HAP-1 (cell line): Measurements from ENCODE around the gene SEC23A.
"Not testable (repeated sequence)": the region's sequence is repeated elsewhere in the genome, so short reads cannot be mapped to it uniquely, and the experiment has no call there.

Experiments
- DNase-seq, 2 experiments: peaks; one replicate each; pipeline ENCODE4 v3.0.0-alpha.2; 2016 to 2020; ENCODE audit warnings: low spot score in 2 of 2
- H3K27me3 ChIP-seq: fragments of 250-450 bp; sonication (Bioruptor Pico); 2 replicates; pipeline ENCODE4 v1.5.1; 2020; ENCODE audit warnings: low read depth, mild to moderate bottlenecking, moderate library complexity
- H3K36me3 ChIP-seq: fragments of 250-450 bp; sonication (Bioruptor Pico); replicated peaks from 2 replicates; pipeline ENCODE4 v1.5.1; 2020; ENCODE audit warnings: mild to moderate bottlenecking
- H3K4me1 ChIP-seq: fragments of 250-450 bp; sonication (Bioruptor Pico); 2 replicates; pipeline ENCODE4 v1.5.1; 2020; ENCODE audit warnings: mild to moderate bottlenecking
- H3K4me3 ChIP-seq: fragments of 250-450 bp; sonication (Bioruptor Pico); 2 replicates; pipeline ENCODE4 v1.5.1; 2020; ENCODE audit warnings: mild to moderate bottlenecking, moderate library complexity
- H3K9me3 ChIP-seq: fragments of 250-450 bp; sonication (Bioruptor Pico); 2 replicates; pipeline ENCODE4 v1.5.1; 2020; ENCODE audit warnings: mild to moderate bottlenecking, moderate library complexity
- in situ Hi-C: fragments of 300-500 bp; cut with MboI; formaldehyde crosslinking; loops from 3 replicates; pipeline ENCODE4 v1.14.3; 2020; ENCODE audit warnings: low sequenced_read_pairs, inconsistent platforms, mixed read lengths

The SEC23A gene

DNA sequence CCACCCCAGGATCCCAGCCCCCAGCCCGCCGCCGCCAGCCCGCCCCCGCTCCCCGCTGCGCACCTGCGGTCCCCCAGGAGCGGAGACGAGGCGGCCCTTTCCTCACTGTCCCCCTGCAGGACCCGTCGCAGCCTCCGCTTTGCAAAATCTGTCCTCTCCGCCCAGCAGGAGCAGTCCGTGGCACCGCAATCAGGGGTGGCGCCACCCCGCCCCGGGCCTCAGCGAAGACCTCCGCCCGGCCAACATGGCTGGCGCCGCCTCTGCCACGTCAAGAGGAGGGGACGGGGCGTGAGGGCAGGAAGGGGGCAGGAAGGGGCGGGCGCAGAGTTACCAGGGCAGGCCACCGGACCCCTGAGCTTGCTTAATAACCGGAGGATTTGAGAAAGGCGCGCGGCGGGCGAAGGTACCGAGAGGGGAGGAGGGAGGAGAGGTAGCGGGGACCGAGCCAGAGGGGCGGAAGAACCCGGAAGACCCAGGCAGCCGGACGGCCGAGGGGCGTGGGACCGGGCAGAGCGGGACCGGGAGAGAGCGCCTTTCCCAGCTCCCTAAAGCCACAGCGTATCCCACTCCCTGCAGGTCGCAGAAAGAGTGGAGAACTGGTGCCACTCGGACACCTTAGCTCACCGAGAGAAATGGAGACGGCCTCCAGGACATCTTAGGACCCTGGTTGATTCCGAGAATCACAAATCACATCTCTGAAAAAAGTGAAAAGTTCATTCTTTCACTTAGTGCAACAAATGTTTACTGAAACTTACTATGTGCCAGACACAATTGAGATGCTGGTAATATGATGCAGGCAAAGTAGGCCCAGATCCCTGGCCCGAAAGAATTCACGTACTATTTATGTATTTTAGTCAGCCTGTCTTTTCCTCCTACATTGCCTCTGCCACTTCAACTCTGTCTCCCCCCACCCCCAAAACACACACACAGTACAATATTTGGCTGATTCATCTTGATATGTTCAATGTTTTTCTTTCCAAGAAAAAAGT is at the start of gene SEC23A:
Gene SEC23A, minus strand, starts transcription at position 267 of the 989 bp plus-strand sequence. CDS start 7,117 bp downstream, outside the sequence.
- Histone ChIP-seq H3K9me3 (no peaks in the 10 kb centered on the region), H3K4me1 (peaks cover 16% of the 10 kb centered on the region), H3K36me3 (no peaks in the 10 kb centered on the region; the same call in 1 of the 2 replicates), H3K4me3 (peak within 1 kb of the TSS; percentile 59), H3K27me3 (no peaks in the 10 kb centered on the region)
- DNase-seq: peak; percentile 92 to 96
- in situ Hi-C loops: loop anchor here (10.0 kb wide), 1 partner anchor 272 kb away; no protein-coding TSS in a partner anchor

DNA sequence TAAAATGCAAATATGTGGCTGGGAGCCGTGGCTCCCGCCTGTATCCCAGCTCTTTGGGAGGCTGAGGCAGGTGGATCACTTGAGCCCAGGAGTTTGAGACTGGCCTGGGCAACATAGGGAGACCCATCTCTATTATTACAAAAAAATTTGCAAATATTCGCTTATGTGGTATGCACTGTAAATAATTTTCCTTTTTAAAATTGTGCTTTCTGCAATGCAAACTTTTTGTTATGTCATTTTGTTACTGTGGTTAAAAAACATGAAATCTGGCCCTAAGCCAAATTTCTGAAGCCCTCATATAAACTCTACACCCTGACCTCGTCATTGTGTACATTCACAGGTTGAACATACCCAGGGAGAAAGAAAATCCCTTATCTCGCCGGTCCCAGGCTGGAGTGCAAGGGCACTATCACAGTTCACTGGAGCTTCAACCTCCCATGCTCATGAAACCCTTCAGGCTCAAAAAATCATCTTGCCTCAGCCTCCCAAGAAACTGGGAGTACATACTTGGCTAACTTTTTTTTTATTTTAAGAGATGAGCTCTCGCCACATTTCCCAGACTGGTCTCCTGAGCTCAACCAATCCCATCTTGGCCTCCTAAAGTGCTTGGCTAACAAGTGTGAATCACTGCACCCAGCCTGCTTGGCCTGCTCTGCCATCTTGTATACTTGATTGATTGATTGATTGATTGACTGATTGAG is 42.4 kb upstream of the SEC23A start:
- in situ Hi-C loops: no loop called here
- no peaks in the 10 kb centered on the region for H3K27me3 ChIP-seq
- peaks cover 9% of the 10 kb centered on the region; the same call in 1 of the 2 replicates for H3K9me3 ChIP-seq
- no peak overlapping the region for H3K4me3 ChIP-seq
- no peaks in the 10 kb centered on the region for H3K4me1 ChIP-seq
- peaks cover 17% of the 10 kb centered on the region for H3K36me3 ChIP-seq
- no peak for DNase-seq

DNA sequence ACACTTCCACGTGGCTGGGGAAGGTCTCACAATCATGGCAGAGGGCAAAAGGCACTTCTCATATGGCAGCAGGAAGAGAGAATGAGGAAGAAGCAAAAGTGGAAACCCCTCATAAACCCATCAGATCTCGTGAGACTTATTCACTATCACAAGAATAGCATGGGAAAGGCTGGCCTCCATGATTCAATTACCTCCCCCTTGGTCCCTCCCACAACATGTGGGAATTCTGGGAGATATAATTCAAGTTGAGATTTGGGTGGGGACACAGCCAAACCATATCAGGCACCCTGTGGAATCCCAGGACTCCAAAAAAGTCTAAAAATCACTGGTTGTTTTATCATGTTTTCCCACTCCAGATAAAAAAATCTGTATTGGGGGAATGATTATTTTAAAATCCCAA is 40.2 kb upstream of the SEC23A start:
- H3K4me3 ChIP-seq, H3K4me1 ChIP-seq, DNase-seq, H3K27me3 ChIP-seq, in situ Hi-C loops, H3K9me3 ChIP-seq: not testable (repeated sequence)
- H3K36me3 ChIP-seq: peaks cover 15% of the 10 kb centered on the region

DNA sequence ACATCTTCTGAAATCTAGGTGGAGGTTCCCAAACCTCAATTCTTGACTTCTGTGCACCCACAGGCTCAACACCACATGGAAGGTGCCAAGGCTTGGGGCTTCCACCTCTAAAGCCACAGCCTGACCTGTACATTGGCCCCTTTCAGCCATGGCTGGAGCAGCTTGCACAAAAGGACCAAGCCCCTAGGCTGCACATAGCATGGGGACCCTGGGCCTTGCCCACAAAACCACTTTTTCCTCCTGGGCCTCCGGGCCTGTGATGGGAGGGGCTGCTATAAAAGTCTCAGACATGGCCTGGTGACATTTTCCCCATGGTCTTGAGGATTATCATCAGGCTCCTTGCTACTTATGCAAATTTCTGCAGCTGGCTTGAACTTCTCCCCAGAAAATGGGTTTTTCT is 38.6 kb upstream of the SEC23A start:
- H3K4me1 ChIP-seq, in situ Hi-C loops, DNase-seq, H3K4me3 ChIP-seq, H3K9me3 ChIP-seq, H3K27me3 ChIP-seq: not testable (repeated sequence)
- peaks cover 25% of the 10 kb centered on the region for H3K36me3 ChIP-seq

DNA sequence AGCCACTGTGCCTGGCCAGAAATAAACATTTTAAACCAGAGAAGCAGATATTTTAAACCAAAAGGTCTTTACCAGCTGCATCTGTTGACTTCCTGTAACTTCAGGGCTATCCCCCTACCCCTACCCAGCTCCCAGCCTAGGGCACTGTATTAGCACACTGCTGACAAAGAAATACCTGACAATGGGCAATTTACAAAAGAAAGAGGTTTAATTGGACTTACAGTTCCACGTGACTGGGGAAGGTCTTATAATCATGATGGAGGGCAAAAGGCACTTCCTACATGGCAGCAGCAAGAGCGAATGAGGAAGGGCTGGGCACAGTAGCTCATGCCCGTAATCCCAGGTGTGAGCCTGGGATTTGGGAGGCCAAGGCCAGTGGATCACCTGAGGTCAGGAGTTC is 37.1 kb upstream of the SEC23A start:
- peak; percentile 53 to 58 for DNase-seq
- Histone ChIP-seq H3K9me3 (peaks cover 9% of the 10 kb centered on the region; the same call in 1 of the 2 replicates), H3K27me3 (no peaks in the 10 kb centered on the region), H3K4me3 (no peak overlapping the region), H3K4me1 (peaks cover 6% of the 10 kb centered on the region), H3K36me3 (peaks cover 31% of the 10 kb centered on the region)
- in situ Hi-C loops: no loop called here

DNA sequence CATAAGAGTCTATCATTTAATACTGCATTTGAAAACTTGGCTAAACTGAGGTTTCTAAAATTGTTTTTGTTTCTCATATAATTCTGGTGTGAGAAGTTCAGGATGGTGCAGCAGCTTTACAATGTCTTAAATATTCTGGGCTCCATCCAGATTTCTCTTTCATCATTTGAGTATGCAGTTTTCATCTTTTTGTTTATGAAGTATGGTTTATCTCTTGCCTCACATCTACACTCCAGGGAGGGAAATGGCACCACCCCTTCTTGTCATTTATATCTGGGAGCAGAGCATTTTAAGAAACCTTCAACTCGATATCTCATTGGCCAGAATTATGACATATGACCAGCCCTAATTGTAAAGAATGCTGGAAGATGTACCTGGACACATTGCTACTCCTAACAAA is 35.4 kb upstream of the SEC23A start:
- H3K4me1 ChIP-seq: peaks cover 6% of the 10 kb centered on the region
- H3K9me3 ChIP-seq: peaks cover 9% of the 10 kb centered on the region; the same call in 1 of the 2 replicates
- peaks cover 47% of the 10 kb centered on the region for H3K36me3 ChIP-seq
- no peak overlapping the region for H3K4me3 ChIP-seq
- in situ Hi-C loops: no loop called here
- DNase-seq: no peak
- H3K27me3 ChIP-seq: no peaks in the 10 kb centered on the region

DNA sequence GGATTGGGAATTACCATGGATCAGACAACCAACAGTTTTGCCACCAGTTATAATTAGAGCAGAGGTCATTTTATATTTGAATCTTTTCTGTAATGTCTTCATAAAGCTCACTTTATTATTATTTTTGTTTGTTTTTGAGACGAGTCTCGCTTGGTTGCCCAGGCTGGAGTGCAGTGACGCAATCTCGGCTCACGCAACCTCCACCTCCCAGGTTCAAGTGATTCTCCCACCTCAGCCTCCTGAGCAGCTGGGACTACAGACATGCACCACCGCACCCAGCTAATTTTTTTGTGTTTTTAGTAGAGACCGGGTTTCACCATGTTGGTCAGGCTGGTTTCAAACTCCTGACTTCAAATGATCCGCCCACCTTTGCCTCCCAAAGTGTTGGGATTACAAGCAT is 34.8 kb upstream of the SEC23A start:
- peaks cover 50% of the 10 kb centered on the region for H3K36me3 ChIP-seq
- H3K27me3 ChIP-seq, H3K4me3 ChIP-seq, in situ Hi-C loops, H3K9me3 ChIP-seq, DNase-seq, H3K4me1 ChIP-seq: not testable (repeated sequence)

DNA sequence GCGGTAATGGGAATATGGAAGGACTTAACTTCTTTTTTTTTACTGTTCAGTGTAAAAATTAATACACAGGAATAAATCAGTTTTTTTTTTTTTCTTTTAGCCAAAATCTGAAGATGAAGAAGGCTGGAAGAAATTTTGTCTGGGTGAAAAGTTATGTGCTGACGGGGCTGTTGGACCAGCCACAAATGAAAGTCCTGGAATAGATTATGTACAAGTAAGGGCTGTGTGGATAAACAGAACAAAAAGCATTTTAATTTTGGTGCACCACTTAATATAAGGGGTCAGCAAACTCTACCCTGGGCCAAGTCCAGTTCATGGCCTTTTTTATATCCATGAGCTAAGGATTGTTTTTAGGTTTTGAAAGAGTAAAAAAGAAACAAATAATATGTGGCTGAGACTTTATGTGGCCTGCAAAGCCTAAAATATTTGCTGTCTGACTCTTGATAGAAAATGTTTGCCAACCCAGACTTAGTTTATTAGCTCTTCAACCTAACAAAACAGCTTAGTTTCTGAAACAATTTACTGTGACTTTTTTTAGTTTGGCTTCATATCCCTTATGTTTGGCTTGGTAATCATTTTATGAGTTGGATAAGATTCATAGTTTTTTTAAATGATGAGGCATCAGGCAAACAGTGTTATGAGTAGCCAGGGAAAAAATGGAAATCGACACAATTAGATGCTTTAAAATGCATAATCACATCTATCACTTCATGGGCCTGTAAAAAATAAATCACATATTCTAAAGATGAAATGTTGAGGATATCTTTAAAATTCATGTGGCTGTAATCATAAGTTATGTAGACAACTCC is 19.5 kb upstream of the SEC23A start:
- Histone ChIP-seq H3K27me3 (no peaks in the 10 kb centered on the region), H3K4me3 (no peak overlapping the region), H3K36me3 (peaks cover 49% of the 10 kb centered on the region), H3K9me3 (no peaks in the 10 kb centered on the region), H3K4me1 (peaks cover 14% of the 10 kb centered on the region)
- in situ Hi-C loops: no loop called here
- no peak for DNase-seq

DNA sequence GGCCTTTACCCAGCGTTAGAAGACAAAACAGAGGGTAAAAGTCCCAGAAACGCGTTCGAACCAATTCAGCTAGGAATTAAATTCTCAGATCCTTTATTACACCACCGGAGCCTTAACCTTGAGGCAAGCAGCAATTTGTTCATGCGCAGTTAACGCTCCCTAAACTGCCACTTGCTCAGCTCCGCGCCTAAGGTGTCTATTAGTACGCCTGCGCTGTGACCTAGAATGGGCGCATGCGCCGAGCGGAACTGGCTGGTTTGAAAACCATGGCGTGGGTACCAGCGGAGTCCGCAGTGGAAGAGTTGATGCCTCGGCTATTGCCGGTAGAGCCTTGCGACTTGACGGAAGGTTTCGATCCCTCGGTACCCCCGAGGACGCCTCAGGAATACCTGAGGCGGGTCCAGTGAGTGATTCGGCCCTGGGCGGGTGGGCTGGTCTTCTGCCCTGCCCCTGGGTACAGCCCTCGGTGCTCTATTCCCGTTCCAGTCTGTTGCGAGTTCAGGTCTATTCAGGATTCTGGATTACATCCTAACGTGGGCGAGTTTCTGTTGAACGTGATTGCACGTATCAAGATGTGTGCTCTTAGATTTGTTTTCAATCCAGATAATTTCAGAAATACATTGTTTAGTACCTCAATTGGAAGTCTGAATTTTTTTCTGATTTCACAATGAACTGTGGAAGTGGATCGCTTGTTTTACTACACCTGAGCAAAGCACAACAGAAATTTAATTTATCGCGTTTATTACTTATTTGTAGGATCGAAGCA is 11.2 kb upstream of the SEC23A start, which contains the start of gene GEMIN2:
Gene GEMIN2, plus strand, starts transcription at position 251 of the 766 bp plus-strand sequence. Its CDS starts 16 bp downstream, at position 267.
- DNase-seq: peak; percentile 93 to 97
- in situ Hi-C loops: no loop called here
- no peaks in the 10 kb centered on the region for H3K27me3 ChIP-seq
- H3K4me3 ChIP-seq: peak within 1 kb of the TSS; percentile 70
- H3K36me3 ChIP-seq: peaks cover 14% of the 10 kb centered on the region
- H3K9me3 ChIP-seq: no peaks in the 10 kb centered on the region
- peaks cover 40% of the 10 kb centered on the region for H3K4me1 ChIP-seq

DNA sequence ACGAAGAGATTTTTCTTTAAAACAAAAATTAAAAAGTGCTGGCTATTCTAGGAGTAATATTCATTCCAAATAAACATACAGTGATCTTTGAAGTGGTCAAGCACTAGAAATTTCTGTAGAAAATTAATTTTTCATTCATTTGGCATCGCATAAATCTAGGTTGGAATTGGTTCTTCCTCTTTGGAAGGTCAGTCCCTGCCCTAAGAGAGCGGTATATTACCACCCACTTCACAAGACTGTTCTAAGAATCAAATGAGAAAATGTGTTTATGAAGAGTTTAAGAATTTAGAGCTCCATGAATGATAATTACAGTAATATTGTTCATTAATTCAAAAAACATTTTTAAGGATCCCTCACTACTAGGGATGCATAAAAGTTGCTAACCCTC is 10.6 kb upstream of the SEC23A start:
- H3K4me3 ChIP-seq: peak overlapping the region; percentile 70
- DNase-seq: no peak
- H3K4me1 ChIP-seq: peaks cover 42% of the 10 kb centered on the region
- H3K9me3 ChIP-seq: no peaks in the 10 kb centered on the region
- H3K27me3 ChIP-seq: no peaks in the 10 kb centered on the region
- in situ Hi-C loops: no loop called here
- H3K36me3 ChIP-seq: peaks cover 9% of the 10 kb centered on the region

DNA sequence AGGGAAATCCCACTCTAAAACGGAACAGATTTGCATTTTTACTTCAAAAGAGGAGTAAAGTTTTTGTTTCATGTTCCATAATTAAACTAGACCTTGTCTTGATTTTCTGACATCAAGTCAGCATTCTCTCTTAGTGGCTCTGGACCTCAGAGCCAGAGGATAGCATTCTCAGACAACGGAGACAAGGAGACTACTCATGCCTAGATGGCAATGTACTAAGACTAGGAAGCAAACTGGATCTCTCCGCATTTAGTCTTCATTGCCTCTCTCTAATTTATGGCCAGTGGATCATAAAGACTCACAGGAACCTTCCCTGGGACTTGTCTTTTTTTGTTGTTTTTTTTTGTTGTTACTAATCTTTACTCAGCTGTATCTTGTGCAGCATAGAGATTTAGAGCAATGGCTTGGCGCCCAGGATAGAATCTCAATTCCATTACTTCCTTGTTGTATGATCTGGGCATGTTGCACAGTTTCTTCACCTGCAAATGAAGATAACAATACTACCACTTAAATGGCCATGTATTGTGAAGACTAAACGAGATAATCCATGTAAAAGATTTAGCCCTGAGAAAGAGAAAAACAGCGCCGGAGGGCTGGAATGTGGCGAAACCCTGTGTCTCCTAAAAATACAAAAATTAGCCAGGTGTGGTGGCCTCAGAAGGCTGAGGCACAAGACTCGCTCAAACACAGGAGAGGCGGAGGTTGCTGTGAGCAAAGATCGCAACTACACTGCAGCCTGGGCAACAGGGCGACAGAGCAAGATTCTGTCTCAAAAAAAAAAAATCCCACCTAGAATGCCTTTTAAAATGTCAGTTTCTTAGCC is 7.1 kb upstream of the SEC23A start:
- Histone ChIP-seq H3K4me3 (peak overlapping the region; percentile 5), H3K27me3 (no peaks in the 10 kb centered on the region), H3K9me3 (no peaks in the 10 kb centered on the region), H3K4me1 (peaks cover 44% of the 10 kb centered on the region), H3K36me3 (no peaks in the 10 kb centered on the region)
- in situ Hi-C loops: loop anchor here (5.0 to 10.0 kb wide), 2 partner anchors 62 to 265 kb away; partner anchors contain the start of gene TRAPPC6B
- DNase-seq: peak; percentile 79 to 84

DNA sequence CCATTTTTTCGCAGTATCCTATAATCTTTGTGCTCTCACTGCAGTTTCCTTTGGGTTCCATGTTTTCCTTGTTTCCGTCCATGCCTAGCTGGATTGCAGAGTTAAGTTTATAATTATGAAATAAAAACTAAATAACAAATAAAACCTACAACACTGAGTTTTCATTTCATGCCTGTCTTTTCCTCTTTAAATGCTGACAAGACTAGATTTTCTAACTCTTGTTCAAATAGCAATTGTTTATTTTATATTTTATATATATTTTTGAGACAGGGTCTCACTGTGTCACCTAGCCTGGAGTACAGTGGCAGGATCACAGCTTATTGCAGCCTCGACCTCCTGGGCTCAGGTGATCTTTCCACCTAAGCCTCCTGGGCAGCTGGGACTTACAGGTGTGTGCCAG is 5.8 kb upstream of the SEC23A start:
- no peaks in the 10 kb centered on the region for H3K9me3 ChIP-seq
- no peak overlapping the region for H3K4me3 ChIP-seq
- no peaks in the 10 kb centered on the region for H3K27me3 ChIP-seq
- H3K36me3 ChIP-seq: no peaks in the 10 kb centered on the region
- no peak for DNase-seq
- in situ Hi-C loops: loop anchor here (5.0 to 10.0 kb wide), 2 partner anchors 64 to 266 kb away; partner anchors contain the start of gene TRAPPC6B
- H3K4me1 ChIP-seq: peaks cover 43% of the 10 kb centered on the region
